Vagina (tissue), 2 donors: ENCODE results near the gene ZNF423. TPM values are rescaled to one million over a fixed set of nuclear protein-coding genes. Genes with fewer than 3 reads are reported as not detected.
A peak's percentile ranks its signal among the peaks of the same experiment; 100 is the strongest.

ENCODE experiments used
- DNase-seq, 2 donors: peaks; one replicate each; pipeline ENCODE4 v3.0.0-alpha.2; 2017; ENCODE audit errors: extremely low spot score in 2 of 2
- H3K27ac ChIP-seq: fragments of 200-600 bp; sonication (generic); one replicate; pipeline ENCODE4 v1.5.1; 2019
- H3K27me3 ChIP-seq: fragments of 200-600 bp; sonication (generic); one replicate; pipeline ENCODE4 v1.5.1; 2019
- H3K36me3 ChIP-seq, 2 donors: fragments of 200-600 bp; sonication (generic); one replicate each; pipeline ENCODE4 v1.5.1; 2017 to 2019
- H3K4me1 ChIP-seq: fragments of 200-600 bp; sonication (generic); one replicate; pipeline ENCODE4 v1.5.1; 2019
- H3K4me3 ChIP-seq, 2 donors: fragments of 200-600 bp; sonication (generic); 1 replicate in 1 of 2; 2 replicates in 1 of 2; pipeline ENCODE4 v1.5.1; 2016 to 2019
- H3K9me3 ChIP-seq: fragments of 200-600 bp; sonication (generic); one replicate; pipeline ENCODE4 v1.5.1; 2019
- CTCF ChIP-seq, 3 experiments: fragments of 450-650 bp in 2 of 3; fragments of 200-600 bp in 1 of 3; sonication (generic) in 1 of 3; IDR thresholded peaks; one replicate each; pipeline ENCODE4 v1.5.1; 2017 to 2019; ENCODE audit warnings: antibody characterized with exemption in 3 of 3, mild to moderate bottlenecking in 2 of 3, moderate library complexity in 2 of 3
- POLR2A ChIP-seq, 2 donors: fragments of 450-650 bp; IDR thresholded peaks; one replicate each; pipeline ENCODE4 v1.6.1; 2017; ENCODE audit warnings: antibody characterized with exemption in 2 of 2, mild to moderate bottlenecking in 2 of 2, moderate library complexity in 2 of 2
- POLR2AphosphoS5 ChIP-seq, 2 donors: sonication (generic); formaldehyde crosslinking; IDR thresholded peaks; one replicate each; pipeline ENCODE4 v1.9.0; 2017; ENCODE audit warnings: antibody characterized with exemption in 2 of 2, mild to moderate bottlenecking in 2 of 2, low read depth in 1 of 2; ENCODE audit not compliant: insufficient read depth in 1 of 2
- intact Hi-C: fragments of 100-400 bp; cut with DNase I; formaldehyde crosslinking; loops from one replicate; pipeline ENCODE4 v1.15.1; 2023
- total RNA-seq: library from RNA; depleted of rRNA; stranded (reverse); fragments of >200 nt; gene quantifications from one replicate; pipeline ENCODE4 v1.2.3, GENCODE V29; 2016

ZNF423 gene
- total RNA-seq, 1 donor from 2014 or later: 10.3 TPM

- H3K27ac ChIP-seq: no peak overlapping the region
- no peaks in the 10 kb centered on the region for H3K36me3 ChIP-seq
- H3K4me1 ChIP-seq: peaks cover 12% of the 10 kb centered on the region
- H3K27me3 ChIP-seq: no peaks in the 10 kb centered on the region
- TF ChIP-seq POLR2AphosphoS5 (IDR thresholded peaks at IDR 0.05; ENCODE audit: insufficient read depth in 1 of 2, low read depth in 1 of 2): no peak
- intact Hi-C loops: no loop called here
- H3K4me3 ChIP-seq: no peak overlapping the region
- no peak for DNase-seq
- H3K9me3 ChIP-seq: no peaks in the 10 kb centered on the region
Measured at GRCh38 chr16:49809561-49809960, 46.4 kb downstream of the ZNF423 start.

DNA sequence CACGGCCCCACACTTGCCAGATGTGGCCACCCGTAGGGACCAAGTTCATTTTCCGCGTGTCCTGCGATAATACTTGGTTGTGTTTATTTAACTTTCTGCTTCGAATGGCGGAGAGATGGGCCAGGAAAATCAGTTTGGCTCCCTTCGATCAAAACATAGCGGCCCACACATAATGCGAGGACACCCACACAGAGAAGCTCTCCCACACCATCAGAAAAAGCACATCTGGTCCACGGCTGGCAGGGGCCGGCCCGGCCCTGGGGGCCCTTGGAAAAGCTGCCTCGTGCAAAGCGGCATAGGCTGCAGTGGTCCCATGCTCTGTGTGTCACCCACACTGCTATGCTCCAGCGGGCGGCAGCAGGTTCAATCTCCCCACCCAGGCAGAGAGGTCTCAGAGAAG, 46.9 kb downstream of the ZNF423 start:
- peaks cover 12% of the 10 kb centered on the region for H3K4me1 ChIP-seq
- no peaks in the 10 kb centered on the region for H3K36me3 ChIP-seq
- intact Hi-C loops: no loop called here
- DNase-seq: no peak
- no peaks in the 10 kb centered on the region for H3K9me3 ChIP-seq
- H3K4me3 ChIP-seq: no peak overlapping the region
- TF ChIP-seq POLR2A (IDR thresholded peaks at IDR 0.05) (no peak), CTCF (IDR thresholded peaks at IDR 0.05) (no peak), POLR2AphosphoS5 (IDR thresholded peaks at IDR 0.05; ENCODE audit: insufficient read depth in 1 of 2, low read depth in 1 of 2) (no peak)
- H3K27ac ChIP-seq: peak overlapping the region; percentile 20
- no peaks in the 10 kb centered on the region for H3K27me3 ChIP-seq

DNA sequence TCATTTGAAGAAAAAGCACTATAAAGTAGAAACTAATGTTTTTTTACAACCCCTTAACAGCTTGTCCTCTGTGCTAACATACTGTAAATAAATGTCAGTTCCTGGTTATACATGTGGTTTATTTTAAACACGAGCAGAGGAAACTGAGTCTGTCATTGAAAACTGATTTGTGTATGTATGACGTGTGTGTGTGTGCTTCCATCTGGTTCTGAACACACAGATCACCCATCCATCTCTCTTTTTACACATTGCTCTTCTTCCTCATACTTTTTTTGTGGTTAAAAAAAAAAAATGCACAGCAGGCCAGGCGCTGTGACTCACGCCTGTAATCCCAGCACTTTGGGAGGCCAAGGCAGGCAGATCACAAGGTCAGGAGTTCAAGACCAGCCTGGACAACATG, 49.5 kb downstream of the ZNF423 start:
- Histone ChIP-seq H3K27ac (no peak overlapping the region), H3K4me1 (peaks cover 6% of the 10 kb centered on the region), H3K4me3 (no peak overlapping the region), H3K9me3 (no peaks in the 10 kb centered on the region), H3K27me3 (no peaks in the 10 kb centered on the region), H3K36me3 (no peaks in the 10 kb centered on the region)
- intact Hi-C loops: no loop called here
- DNase-seq: no peak
- TF ChIP-seq POLR2AphosphoS5 (IDR thresholded peaks at IDR 0.05; ENCODE audit: insufficient read depth in 1 of 2, low read depth in 1 of 2) (no peak), CTCF (IDR thresholded peaks at IDR 0.05) (no peak), POLR2A (IDR thresholded peaks at IDR 0.05) (no peak)

DNA sequence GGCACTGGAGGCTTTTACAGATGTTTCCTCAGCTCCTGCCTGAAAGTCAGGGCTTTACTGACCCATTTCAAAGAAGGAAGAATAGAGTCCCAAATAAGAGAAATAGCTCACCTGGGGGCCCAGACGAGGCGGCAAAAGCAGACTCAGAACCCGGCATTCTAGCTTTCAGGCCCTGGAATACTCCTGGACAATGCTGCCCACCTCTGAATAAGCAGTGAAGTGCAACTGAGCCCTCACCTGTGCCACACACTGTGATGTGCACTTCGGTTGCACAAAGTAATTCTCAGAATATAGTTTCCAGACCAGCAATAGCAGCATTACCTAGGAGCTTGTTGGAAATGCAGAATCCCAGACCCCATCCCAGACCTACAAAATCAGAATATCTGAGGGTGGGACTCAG, 54.6 kb downstream of the ZNF423 start:
- Histone ChIP-seq H3K36me3 (no peaks in the 10 kb centered on the region), H3K4me3 (no peak overlapping the region), H3K4me1 (peaks cover 6% of the 10 kb centered on the region), H3K27ac (no peak overlapping the region), H3K9me3 (no peaks in the 10 kb centered on the region), H3K27me3 (no peaks in the 10 kb centered on the region)
- no peak for DNase-seq
- TF ChIP-seq CTCF (IDR thresholded peaks at IDR 0.05): no peak
- no peak for TF ChIP-seq POLR2A (IDR thresholded peaks at IDR 0.05)
- TF ChIP-seq POLR2AphosphoS5 (IDR thresholded peaks at IDR 0.05; ENCODE audit: insufficient read depth in 1 of 2, low read depth in 1 of 2): no peak
- intact Hi-C loops: no loop called here

DNA sequence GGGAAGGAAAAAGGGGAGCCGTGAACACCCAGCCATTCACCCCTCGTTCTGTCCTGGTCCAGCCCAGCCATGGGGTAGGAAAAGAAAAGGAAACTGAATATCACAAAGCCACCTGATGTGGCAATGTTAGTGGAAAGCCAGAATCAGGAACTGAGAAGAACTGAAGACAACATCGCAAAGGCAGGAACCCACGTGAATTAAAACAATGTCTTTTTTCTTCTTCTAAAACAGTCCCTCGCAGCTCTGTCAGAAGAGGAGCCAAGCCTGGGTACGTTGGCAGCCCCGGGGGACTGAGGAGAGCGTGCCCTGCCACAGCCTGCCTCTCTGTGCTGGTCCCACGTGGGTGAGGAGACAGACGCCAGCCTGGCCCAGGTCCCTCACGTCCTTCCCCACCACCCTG, 55.0 kb downstream of the ZNF423 start:
- Histone ChIP-seq H3K4me3 (no peak overlapping the region), H3K9me3 (no peaks in the 10 kb centered on the region), H3K27me3 (no peaks in the 10 kb centered on the region), H3K36me3 (no peaks in the 10 kb centered on the region), H3K4me1 (peaks cover 6% of the 10 kb centered on the region), H3K27ac (no peak overlapping the region)
- intact Hi-C loops: no loop called here
- TF ChIP-seq POLR2AphosphoS5 (IDR thresholded peaks at IDR 0.05; ENCODE audit: insufficient read depth in 1 of 2, low read depth in 1 of 2) (no peak), CTCF (IDR thresholded peaks at IDR 0.05) (no peak), POLR2A (IDR thresholded peaks at IDR 0.05) (no peak)
- no peak for DNase-seq

GRCh38 chr16:49800441-49800840, 55.5 kb downstream of the ZNF423 start:
- TF ChIP-seq POLR2A (IDR thresholded peaks at IDR 0.05) (no peak), CTCF (IDR thresholded peaks at IDR 0.05) (no peak), POLR2AphosphoS5 (IDR thresholded peaks at IDR 0.05; ENCODE audit: insufficient read depth in 1 of 2, low read depth in 1 of 2) (no peak)
- H3K9me3 ChIP-seq: no peaks in the 10 kb centered on the region
- no peak overlapping the region for H3K27ac ChIP-seq
- no peak for DNase-seq
- H3K4me1 ChIP-seq: peaks cover 6% of the 10 kb centered on the region
- H3K4me3 ChIP-seq: no peak overlapping the region
- intact Hi-C loops: no loop called here
- H3K27me3 ChIP-seq: no peaks in the 10 kb centered on the region
- H3K36me3 ChIP-seq: no peaks in the 10 kb centered on the region
